Measurements from ENCODE around the gene HES7. TPM values are rescaled to one million over a fixed set of nuclear protein-coding genes. Genes with fewer than 3 reads are reported as not detected.

HES7 gene
- total RNA-seq, 1 experiment from 2014 or later: 3.1 TPM

GRCh38 chr17:8152112-8152775, 28.3 kb upstream of the HES7 start, which contains the start of gene PER1:
TSS of gene PER1 (minus strand) at chr17:8152404. CDS start at chr17:8150706, 1,698 bp downstream.
- ATAC-seq (peak; percentile 50), DNase-seq (ENCODE audit: low spot score) (peak; percentile 97)
- Mint-ChIP-seq H3K9me3 (no peaks in the 10 kb centered on the region), H3K4me3 (peak within 1 kb of the TSS; percentile 96), H3K4me1 (peaks cover 14% of the 10 kb centered on the region), H3K27me3 (ENCODE audit: low read depth) (peaks cover 3% of the 10 kb centered on the region; the same call in 1 of the 2 replicates), H3K36me3 (peaks cover 13% of the 10 kb centered on the region), H3K27ac (peak within 1 kb of the TSS; percentile 99)
- POLR2A ChIA-PET: interaction anchor here (0.6 to 1.5 kb wide), 7 partner anchors 12 to 98 kb away, joined by 3 to 7 read pairs (median 4); partner anchors contain the start of genes AURKB and HES7
- CTCF ChIA-PET: interaction anchor here (0.6 to 1.4 kb wide), 9 partner anchors 12 to 92 kb away, joined by 3 to 6 read pairs (median 4); partner anchors contain the start of gene ALOXE3
- TF ChIP-seq ZNF138 (CRISPR knock-in tag; conservative IDR thresholded peaks at IDR 0.05) (no peak), ZNF671 (CRISPR knock-in tag; IDR thresholded peaks at IDR 0.05) (no peak), FOXP4 (CRISPR knock-in tag; IDR thresholded peaks at IDR 0.05) (no peak), ATF1 (CRISPR knock-in tag; IDR thresholded peaks at IDR 0.05) (no peak), NR3C1 (CRISPR knock-in tag; conservative IDR thresholded peaks at IDR 0.05; ENCODE audit: low read depth) (no peak), PREB (CRISPR knock-in tag; IDR thresholded peaks at IDR 0.05; ENCODE audit: borderline replicate concordance) (no peak), FOXJ3 (CRISPR knock-in tag; IDR thresholded peaks at IDR 0.05; ENCODE audit: borderline replicate concordance) (no peak), MLX (CRISPR knock-in tag; IDR thresholded peaks at IDR 0.05) (no peak), RORB (CRISPR knock-in tag; IDR thresholded peaks at IDR 0.05) (no peak), JUN (CRISPR knock-in tag; IDR thresholded peaks at IDR 0.05) (no peak), SP1 (CRISPR knock-in tag; conservative IDR thresholded peaks at IDR 0.05) (peak; percentile 75), CBFB (CRISPR knock-in tag; IDR thresholded peaks at IDR 0.05; ENCODE audit: low read depth) (no peak), NFE2L1 (CRISPR knock-in tag; IDR thresholded peaks at IDR 0.05) (no peak), FOXK1 (CRISPR knock-in tag; IDR thresholded peaks at IDR 0.05) (peak; percentile 73), ESRRA (CRISPR knock-in tag; IDR thresholded peaks at IDR 0.05; ENCODE audit: borderline replicate concordance) (no peak), ZNF425 (CRISPR knock-in tag; conservative IDR thresholded peaks at IDR 0.05) (no peak), NR1H2 (CRISPR knock-in tag; IDR thresholded peaks at IDR 0.05) (no peak), USF2 (CRISPR knock-in tag; IDR thresholded peaks at IDR 0.05) (peak; percentile 49; the same call in 1 of the 2 replicates), PRRX2 (CRISPR knock-in tag; IDR thresholded peaks at IDR 0.05) (no peak), ATF6 (CRISPR knock-in tag; IDR thresholded peaks at IDR 0.05) (no peak), NR2C2 (CRISPR knock-in tag; IDR thresholded peaks at IDR 0.05) (no peak)
- TF ChIP-seq, protein P1, sequence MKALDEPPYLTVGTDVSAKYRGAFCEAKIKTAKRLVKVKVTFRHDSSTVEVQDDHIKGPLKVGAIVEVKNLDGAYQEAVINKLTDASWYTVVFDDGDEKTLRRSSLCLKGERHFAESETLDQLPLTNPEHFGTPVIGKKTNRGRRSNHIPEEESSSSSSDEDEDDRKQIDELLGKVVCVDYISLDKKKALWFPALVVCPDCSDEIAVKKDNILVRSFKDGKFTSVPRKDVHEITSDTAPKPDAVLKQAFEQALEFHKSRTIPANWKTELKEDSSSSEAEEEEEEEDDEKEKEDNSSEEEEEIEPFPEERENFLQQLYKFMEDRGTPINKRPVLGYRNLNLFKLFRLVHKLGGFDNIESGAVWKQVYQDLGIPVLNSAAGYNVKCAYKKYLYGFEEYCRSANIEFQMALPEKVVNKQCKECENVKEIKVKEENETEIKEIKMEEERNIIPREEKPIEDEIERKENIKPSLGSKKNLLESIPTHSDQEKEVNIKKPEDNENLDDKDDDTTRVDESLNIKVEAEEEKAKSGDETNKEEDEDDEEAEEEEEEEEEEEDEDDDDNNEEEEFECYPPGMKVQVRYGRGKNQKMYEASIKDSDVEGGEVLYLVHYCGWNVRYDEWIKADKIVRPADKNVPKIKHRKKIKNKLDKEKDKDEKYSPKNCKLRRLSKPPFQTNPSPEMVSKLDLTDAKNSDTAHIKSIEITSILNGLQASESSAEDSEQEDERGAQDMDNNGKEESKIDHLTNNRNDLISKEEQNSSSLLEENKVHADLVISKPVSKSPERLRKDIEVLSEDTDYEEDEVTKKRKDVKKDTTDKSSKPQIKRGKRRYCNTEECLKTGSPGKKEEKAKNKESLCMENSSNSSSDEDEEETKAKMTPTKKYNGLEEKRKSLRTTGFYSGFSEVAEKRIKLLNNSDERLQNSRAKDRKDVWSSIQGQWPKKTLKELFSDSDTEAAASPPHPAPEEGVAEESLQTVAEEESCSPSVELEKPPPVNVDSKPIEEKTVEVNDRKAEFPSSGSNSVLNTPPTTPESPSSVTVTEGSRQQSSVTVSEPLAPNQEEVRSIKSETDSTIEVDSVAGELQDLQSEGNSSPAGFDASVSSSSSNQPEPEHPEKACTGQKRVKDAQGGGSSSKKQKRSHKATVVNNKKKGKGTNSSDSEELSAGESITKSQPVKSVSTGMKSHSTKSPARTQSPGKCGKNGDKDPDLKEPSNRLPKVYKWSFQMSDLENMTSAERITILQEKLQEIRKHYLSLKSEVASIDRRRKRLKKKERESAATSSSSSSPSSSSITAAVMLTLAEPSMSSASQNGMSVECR (CRISPR knock-in tag; IDR thresholded peaks at IDR 0.05; ENCODE audit: borderline replicate concordance): 0 out of 2 replicates have a peak, but pooled peaks have one; percentile 67
- TF ChIP-seq, protein P2, sequence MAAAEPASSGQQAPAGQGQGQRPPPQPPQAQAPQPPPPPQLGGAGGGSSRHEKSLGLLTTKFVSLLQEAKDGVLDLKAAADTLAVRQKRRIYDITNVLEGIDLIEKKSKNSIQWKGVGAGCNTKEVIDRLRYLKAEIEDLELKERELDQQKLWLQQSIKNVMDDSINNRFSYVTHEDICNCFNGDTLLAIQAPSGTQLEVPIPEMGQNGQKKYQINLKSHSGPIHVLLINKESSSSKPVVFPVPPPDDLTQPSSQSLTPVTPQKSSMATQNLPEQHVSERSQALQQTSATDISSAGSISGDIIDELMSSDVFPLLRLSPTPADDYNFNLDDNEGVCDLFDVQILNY (CRISPR knock-in tag; IDR thresholded peaks at IDR 0.05): no peak
